Vagina (tissue), 2 donors: ENCODE results near the gene ACVR1.

Source experiments
- POLR2AphosphoS5 ChIP-seq, 2 donors: sonication (generic); formaldehyde crosslinking; IDR thresholded peaks; one replicate each; pipeline ENCODE4 v1.9.0; 2017; ENCODE audit warnings: antibody characterized with exemption in 2 of 2, mild to moderate bottlenecking in 2 of 2, low read depth in 1 of 2; ENCODE audit not compliant: insufficient read depth in 1 of 2
- TF ChIP-seq, protein P1 (sequence below), 3 experiments: fragments of 450-650 bp in 2 of 3; fragments of 200-600 bp in 1 of 3; sonication (generic) in 1 of 3; IDR thresholded peaks; one replicate each; pipeline ENCODE4 v1.5.1; 2017 to 2019; ENCODE audit warnings: antibody characterized with exemption in 3 of 3, mild to moderate bottlenecking in 2 of 3, moderate library complexity in 2 of 3

DNA sequence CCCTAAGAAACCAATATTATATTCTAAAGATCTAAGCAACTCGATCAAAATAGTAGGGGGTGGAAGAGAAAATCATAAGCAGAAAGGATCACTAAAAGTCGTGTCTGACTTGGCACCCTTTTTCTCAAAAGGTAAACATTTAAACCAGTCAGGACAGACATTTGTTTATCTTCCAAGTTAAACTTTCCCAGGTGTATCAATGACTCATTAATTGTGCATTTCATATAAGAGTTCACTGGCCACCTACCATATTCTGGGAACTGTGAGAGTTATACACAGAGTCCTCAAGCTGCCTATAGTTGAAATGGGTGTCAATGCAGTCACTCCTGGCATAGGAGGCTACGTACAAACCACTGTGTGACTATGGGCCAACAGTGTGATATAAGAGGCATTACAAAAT lies 4.8 kb upstream of the ACVR1 start:
- TF ChIP-seq, protein P1, sequence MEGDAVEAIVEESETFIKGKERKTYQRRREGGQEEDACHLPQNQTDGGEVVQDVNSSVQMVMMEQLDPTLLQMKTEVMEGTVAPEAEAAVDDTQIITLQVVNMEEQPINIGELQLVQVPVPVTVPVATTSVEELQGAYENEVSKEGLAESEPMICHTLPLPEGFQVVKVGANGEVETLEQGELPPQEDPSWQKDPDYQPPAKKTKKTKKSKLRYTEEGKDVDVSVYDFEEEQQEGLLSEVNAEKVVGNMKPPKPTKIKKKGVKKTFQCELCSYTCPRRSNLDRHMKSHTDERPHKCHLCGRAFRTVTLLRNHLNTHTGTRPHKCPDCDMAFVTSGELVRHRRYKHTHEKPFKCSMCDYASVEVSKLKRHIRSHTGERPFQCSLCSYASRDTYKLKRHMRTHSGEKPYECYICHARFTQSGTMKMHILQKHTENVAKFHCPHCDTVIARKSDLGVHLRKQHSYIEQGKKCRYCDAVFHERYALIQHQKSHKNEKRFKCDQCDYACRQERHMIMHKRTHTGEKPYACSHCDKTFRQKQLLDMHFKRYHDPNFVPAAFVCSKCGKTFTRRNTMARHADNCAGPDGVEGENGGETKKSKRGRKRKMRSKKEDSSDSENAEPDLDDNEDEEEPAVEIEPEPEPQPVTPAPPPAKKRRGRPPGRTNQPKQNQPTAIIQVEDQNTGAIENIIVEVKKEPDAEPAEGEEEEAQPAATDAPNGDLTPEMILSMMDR (IDR thresholded peaks at IDR 0.05), result no peak
- no peak for TF ChIP-seq POLR2AphosphoS5 (IDR thresholded peaks at IDR 0.05; ENCODE audit: insufficient read depth in 1 of 2, low read depth in 1 of 2)
